SK-N-MC (cell line): ENCODE measurements around the gene ZNF770.

Source experiments
- EZH2 ChIP-seq: fragments of 200-600 bp; sonication (generic); IDR thresholded peaks from one replicate; pipeline ENCODE4 v1.6.1; 2017; ENCODE audit warnings: antibody characterized with exemption
- POLR2AphosphoS5 ChIP-seq: IDR thresholded peaks from 2 replicates; pipeline ENCODE4 v1.6.1; 2012; ENCODE audit warnings: mild to moderate bottlenecking, low read depth, low read length, borderline replicate concordance

DNA sequence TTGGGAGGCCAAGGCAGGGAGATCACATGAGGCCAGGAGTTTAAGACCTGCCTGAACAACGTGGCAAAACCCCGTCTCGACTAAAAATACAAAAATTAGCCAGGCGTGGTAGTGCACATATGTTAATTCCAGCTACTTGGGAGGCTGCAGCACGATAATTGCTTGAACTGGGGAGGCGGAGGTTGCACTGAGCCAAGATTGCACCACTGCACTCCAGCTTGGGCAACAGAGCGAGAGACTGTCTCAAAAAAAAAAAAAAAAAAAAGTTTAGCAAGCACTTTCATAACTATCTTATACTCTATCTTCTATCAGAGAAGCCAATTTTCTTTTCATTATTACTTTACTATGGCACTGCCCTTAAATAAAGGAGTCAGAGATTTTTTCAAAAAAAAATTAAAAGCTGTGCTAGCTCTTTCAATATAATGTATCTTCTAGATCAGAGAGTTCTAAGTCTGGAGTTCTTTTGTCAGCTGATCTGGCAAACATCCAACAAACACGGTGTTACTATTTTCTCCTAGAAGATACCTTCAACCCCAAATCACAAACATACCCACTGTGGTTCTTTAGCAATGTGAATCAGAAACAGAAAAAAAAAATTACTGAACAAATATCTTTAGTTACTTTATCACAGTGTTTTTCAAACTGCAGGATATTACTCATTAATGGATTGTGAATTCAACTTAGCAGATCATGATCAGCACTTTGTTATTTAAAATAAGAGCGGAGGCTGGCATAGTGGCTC, 3.0 kb downstream of the ZNF770 start:
- no peak for TF ChIP-seq EZH2
- no peak for TF ChIP-seq POLR2AphosphoS5
